ENCODE data around the gene DSTN.

DSTN gene

GRCh38 chr20:17611540-17612286 lies 41.8 kb downstream of the DSTN start:
- no peak for DNase-seq (ENCODE audit: low read depth in 2 of 3, low spot score in 2 of 3)

- no peak for DNase-seq (ENCODE audit: low read depth in 2 of 3, low spot score in 2 of 3)
Measured at GRCh38 chr20:17612287-17612991, 42.6 kb downstream of the DSTN start.

DNA sequence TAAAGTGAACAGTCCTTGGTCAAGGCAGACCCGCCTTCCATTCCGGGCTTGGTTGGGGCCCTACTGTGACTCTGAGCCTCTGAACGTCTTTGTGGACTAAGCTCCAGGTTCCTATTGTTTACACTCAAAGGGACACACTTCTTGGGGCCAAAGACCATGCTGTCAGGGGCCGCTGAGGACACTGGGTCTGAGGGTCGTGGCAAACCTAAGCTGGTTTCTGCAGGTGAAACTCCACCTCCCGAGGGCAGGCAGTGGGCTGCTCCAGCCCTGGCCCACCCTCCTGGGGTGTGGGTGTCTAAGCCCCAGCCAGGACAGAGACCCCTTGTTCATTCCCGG lies 43.1 kb downstream of the DSTN start:
- no peak for DNase-seq (ENCODE audit: low read depth in 2 of 3, low spot score in 2 of 3)

DNA sequence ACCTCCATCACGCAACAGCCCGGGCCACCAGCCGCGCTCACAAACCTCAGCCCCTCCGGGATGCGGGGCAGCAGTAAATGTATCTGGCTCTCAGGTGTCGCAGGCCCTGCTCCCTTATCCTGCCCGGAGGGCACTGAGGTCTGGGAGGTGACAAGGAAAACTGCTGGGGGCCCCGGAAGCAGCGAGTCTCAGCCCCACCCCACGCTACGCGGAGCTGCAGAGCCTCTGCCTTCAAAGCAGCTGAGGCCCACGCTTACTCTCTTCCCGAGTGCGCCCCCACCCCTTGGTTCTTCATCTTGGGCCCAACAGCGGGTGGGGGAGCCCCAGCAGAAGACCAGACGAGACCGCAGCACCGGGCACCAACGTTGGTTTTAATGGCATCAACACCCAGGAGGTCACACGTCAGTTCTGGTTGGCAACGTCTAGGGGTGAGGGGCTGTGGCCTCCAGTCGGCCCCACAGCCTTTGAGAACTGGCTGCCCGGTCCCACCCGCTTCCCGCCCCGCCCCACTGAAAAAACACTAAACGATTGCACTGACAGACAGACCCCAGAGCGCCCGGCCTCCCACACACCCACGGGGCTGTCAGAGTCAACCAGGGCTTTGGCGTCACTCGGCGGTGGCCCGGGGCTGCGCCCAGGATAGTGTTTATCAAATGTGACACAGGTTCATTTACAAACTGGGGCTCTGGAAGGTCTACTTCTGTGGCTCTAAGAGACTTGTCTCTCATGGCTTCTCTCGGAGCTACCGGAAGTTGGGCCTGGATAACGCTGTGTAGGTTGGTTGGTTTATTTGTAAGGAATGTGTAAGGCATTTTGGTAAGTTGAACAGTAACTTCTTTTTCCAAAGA lies 43.7 kb downstream of the DSTN start:
- DNase-seq (ENCODE audit: low read depth in 2 of 3, low spot score in 2 of 3) = no peak

- no peak for DNase-seq (ENCODE audit: low read depth in 2 of 3, low spot score in 2 of 3)
Measured at GRCh38 chr20:17614176-17614811, 44.4 kb downstream of the DSTN start.

DNA sequence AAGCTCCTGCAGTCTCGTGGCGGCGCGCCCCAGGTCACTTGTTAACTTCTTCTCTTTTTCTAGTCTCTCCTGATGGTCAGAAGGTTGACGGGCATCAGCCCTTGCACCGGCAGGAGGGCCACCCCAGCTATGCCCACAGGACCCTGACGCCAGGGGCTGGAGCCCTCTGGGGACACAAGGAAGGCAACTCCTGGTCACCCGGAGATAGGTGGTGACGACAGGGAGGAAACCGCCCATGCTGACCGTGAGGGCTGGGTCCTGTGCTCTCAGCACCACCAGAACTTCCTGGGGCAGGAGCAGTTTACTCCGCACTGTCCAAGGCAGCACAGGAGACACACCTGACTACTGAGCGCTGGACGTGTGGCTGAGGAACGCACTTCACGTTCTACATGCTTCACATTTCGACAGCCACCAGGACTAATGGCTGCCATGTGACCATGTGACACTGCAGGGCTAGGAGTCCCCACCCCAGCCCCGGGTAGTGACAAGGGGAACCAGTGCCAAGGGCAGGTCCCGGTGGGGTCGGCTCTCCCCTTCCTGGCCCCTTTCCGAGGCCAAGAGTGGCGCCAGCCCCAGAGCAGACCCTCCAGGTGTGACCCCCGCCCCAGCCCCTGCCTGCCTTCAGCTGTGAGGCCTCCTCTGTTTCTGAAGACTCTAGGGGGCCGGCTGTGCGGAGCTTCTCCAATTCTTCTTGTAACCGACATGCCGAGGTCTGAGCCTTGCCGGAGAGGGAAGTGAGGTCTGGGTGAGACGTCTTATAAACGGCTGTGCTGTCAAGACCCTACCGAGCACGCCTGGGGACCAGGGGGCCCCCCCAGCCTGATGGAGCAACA lies 45.2 kb downstream of the DSTN start:
- DNase-seq (ENCODE audit: low read depth in 2 of 3, low spot score in 2 of 3) = no peak

GRCh38 chr20:17615645-17616479 lies 46.0 kb downstream of the DSTN start:
- no peak for DNase-seq (ENCODE audit: low read depth in 2 of 3, low spot score in 2 of 3)

DNA sequence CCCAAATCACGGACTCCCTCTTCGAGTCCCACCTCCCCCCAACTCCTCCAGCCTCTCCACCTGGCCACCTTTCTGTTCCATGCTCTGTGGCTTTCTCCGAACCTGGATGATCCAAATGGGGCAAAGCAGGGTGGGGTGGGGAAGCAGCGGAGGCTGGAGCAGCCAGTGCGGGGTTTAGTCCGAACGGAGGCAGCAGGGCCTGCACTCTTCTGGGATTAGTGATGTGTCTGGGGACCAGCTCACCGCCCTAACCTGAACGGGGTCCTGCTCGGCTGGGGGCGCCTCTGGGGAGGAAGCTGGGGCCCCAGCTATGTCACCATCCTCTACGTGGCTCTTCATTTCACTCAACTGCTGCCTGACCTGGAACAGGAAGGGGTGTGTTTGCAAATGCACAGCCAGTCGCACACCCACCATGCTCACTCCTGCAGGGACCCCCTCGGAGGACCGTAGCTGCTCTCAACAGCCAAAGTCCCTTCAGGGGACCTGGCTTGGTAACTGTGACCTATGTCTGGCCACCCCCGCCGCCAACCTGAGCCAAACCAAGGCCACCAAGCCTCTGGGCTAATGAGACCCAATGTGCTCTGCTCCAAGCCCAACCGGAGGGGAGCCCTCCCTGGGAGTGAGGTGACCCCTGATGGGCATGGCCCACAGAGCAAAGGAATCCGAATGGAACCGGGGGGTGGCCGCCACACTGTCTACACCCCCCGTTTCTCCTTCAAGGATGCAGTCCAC lies 46.8 kb downstream of the DSTN start:
- no peak for DNase-seq (ENCODE audit: low read depth in 2 of 3, low spot score in 2 of 3)

DNA sequence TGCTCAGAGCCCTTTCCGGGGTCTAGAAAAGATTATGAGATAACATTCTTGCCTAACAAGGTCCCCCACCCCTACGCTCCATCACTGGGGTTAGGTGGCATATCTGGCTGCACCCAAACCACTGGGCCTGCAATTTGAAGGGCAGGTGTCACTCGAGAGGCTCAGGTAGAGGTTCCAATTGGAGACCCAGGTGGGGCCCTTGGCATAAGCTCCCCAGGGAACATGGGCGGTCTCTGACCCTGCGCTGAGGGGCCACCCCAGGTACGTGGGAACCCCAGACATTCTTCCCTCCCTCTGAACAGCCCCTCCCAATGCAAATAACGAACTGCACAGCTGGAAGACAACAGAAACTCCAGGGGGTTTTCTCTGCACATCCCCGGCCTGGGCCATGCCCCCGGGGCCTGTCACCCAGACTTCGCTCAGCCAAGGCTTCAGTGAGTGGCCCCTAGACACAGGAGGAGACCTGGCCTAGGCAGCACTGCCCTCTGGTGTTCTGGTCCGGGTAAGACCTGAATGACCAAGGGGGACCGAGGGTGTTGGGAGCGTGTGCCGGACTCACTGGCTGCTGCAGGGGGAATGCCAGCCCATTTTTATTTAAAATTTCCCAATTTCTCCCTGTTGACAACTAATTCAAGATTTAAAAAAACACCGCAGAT lies 47.5 kb downstream of the DSTN start:
- DNase-seq (ENCODE audit: low read depth in 2 of 3, low spot score in 2 of 3) = no peak

DNA sequence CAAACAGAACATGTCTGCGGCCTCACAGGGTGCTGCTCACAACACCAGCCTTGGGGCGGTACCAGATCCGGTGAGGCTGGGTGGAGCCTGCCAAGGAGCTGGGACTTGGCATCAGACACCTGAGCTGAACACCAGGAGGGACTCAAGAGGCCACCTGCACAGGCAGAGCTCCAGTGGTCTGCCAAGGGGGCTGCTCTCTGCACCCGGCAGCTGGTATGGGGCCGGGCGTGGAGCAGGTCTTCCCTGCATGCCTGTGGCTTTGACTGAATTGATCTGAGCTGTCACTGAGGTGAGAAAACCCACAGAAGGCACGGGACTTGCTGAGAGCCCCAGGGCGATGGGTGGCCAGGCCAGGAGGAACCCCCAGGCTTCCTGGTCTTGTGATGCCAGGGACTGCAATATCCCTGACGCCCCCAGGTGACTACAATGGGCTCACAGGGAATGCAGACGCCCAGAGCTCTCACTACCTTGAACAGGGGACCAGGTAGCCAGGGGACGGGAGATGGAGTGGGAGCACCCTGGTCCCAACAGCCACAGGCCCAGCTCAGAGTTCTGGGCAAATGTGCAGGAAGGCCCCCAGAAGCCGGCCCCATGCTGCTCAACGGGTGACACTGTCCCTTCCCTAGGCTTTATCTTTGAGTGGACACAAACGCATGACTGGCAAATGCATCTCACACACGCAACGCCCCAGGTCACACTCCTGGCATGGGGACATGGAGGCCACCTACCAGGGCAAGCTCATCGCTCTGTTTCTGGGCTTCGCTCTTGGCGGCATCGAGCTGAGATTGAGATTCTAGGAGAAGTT lies 48.2 kb downstream of the DSTN start:
- no peak for DNase-seq (ENCODE audit: low read depth in 2 of 3, low spot score in 2 of 3)

DNA sequence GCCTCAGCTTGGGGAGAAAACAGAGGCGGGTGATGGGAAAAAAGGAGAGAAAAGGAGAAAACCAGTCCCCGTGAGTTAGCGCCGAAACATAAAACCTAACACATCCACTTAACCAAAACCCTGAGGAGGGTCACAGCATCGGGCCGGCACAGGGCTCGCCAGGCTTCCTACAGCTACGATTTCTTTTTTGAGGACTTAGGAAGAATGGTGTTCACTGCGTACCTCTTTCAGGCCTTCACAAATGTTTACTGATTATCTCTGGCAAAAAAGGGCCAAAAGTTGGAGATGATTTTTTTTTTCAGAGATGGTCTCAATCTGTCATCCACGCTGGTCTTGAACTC lies 48.8 kb downstream of the DSTN start:
- no peak for DNase-seq (ENCODE audit: low read depth in 2 of 3, low spot score in 2 of 3)

- DNase-seq (ENCODE audit: low read depth in 2 of 3, low spot score in 2 of 3) = no peak
Measured at GRCh38 chr20:17619351-17620093, 49.6 kb downstream of the DSTN start.

DNA sequence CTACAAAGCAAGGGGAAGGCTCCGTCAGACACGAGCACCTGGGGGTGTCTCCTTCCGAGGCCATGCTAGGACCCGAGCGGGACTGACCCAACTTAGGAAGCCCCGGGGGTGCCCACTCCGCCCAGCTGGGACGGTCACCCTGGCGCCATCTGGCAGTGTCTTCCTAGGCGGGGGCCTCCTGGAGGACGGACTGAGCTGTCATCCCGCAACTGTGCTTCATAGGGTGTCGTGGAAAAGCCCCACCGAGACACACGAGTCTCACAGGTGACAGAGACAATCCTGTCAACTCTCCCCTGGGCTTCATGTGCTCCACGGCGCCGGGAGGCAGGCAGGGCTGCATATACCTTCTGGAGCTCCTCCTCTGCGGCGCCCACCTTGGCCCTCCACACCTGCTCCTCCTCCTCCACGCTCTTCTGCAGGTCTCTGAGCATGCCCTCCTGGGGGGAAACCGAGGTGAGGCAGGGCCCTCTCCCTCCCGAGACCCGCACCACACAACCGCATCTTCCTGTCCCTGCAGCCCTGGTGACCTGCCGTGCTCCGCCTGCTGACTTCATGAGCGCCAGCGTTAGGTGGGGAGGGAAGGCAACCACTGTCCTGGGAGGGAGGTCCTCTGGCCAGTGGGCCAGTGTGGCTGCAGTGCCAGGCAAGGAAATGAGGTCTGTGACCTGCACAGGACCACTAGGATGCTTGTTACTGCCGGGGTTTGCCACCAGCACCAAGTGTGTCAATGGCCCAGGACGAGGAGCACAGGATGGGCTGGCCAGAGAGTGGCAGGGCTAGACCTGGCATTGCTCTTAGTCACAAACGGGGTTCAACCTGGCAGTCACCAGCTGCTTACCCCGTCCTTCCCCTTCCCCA lies 50.7 kb downstream of the DSTN start:
- no peak for DNase-seq (ENCODE audit: low read depth in 2 of 3, low spot score in 2 of 3)

GRCh38 chr20:17621229-17621968 lies 51.5 kb downstream of the DSTN start:
- DNase-seq (ENCODE audit: low read depth in 2 of 3, low spot score in 2 of 3) = no peak

GRCh38 chr20:17622086-17622850 lies 52.4 kb downstream of the DSTN start:
- no peak for DNase-seq (ENCODE audit: low read depth in 2 of 3, low spot score in 2 of 3)

Data from activated CD8-positive, alpha-beta memory T cell treated with anti-CD3 and anti-CD28 coated beads for 48 hours (primary cell).